ENCODE results near the gene TANC1.

DNA sequence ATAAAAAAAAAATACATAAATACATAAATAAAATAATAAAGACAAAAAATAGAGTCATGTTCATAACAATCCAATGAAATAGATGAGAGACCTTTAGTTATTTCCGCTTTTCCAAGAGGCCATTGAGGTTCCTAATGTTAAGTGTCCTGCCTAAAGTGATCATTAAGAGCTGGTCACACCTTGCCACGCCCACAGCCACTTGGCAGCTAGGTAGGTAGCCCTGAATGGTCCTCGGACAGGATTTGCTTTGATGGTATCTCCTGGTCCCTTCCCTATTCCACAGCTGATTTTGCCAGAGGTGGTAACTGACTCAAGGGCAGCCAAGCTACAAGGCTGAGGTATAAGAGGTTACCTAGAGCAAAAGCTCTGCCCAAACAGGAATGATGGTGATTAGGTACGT is 24.5 kb upstream of the TANC1 start:
- TF ChIP-seq, protein P1, sequence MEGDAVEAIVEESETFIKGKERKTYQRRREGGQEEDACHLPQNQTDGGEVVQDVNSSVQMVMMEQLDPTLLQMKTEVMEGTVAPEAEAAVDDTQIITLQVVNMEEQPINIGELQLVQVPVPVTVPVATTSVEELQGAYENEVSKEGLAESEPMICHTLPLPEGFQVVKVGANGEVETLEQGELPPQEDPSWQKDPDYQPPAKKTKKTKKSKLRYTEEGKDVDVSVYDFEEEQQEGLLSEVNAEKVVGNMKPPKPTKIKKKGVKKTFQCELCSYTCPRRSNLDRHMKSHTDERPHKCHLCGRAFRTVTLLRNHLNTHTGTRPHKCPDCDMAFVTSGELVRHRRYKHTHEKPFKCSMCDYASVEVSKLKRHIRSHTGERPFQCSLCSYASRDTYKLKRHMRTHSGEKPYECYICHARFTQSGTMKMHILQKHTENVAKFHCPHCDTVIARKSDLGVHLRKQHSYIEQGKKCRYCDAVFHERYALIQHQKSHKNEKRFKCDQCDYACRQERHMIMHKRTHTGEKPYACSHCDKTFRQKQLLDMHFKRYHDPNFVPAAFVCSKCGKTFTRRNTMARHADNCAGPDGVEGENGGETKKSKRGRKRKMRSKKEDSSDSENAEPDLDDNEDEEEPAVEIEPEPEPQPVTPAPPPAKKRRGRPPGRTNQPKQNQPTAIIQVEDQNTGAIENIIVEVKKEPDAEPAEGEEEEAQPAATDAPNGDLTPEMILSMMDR (conservative IDR thresholded peaks at IDR 0.05; ENCODE audit: low read length): no peak
- no peak for TF ChIP-seq EZH2phosphoT487 (IDR thresholded peaks at IDR 0.05; ENCODE audit: borderline replicate concordance)
